Mesothelial cell of epicardium (in vitro differentiated cells): ENCODE data around the gene MSMB. TPM values are rescaled to one million over a fixed set of nuclear protein-coding genes. Genes with fewer than 3 reads are reported as not detected.
A peak's percentile ranks its signal among the peaks of the same experiment; 100 is the strongest.
"Not testable (repeated sequence)": the region's sequence is repeated elsewhere in the genome, so short reads cannot be mapped to it uniquely, and the experiment has no call there.

ENCODE experiments used
- DNase-seq, 2 experiments: peaks; one replicate each; pipeline ENCODE4 v3.0.0; 2021; ENCODE audit warnings: low spot score in 2 of 2; ENCODE audit not compliant: unreplicated experiment in 2 of 2
- H3K27ac Mint-ChIP-seq: 2 replicates; pipeline ENCODE4 v1.8.0; 2021; ENCODE audit warnings: mixed read lengths
- H3K27me3 Mint-ChIP-seq: 2 replicates; pipeline ENCODE4 v1.8.0; 2021; ENCODE audit warnings: low read depth, mixed read lengths
- H3K36me3 Mint-ChIP-seq: 2 replicates; pipeline ENCODE4 v1.8.0; 2021; ENCODE audit warnings: mixed read lengths
- H3K4me1 Mint-ChIP-seq: 2 replicates; pipeline ENCODE4 v1.8.0; 2021; ENCODE audit warnings: mixed read lengths
- H3K4me3 Mint-ChIP-seq: 2 replicates; pipeline ENCODE4 v1.8.0; 2021; ENCODE audit warnings: mild to moderate bottlenecking, moderate library complexity, mixed read lengths
- H3K9me3 Mint-ChIP-seq: 2 replicates; pipeline ENCODE4 v1.8.0; 2021; ENCODE audit warnings: mixed read lengths
- total RNA-seq: library from RNA; stranded (reverse); gene quantifications from 3 replicates; pipeline ENCODE4 v1.2.1, GENCODE V29; 2021
- TF ChIP-seq, protein P1 (sequence below): fragments of 200-600 bp; sonication (generic); IDR thresholded peaks from one replicate; pipeline ENCODE4 v1.5.0; 2021; ENCODE audit warnings: antibody characterized with exemption; ENCODE audit not compliant: unreplicated experiment

Gene MSMB, protein sequence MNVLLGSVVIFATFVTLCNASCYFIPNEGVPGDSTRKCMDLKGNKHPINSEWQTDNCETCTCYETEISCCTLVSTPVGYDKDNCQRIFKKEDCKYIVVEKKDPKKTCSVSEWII
- not detected in 3 replicates for total RNA-seq

DNA sequence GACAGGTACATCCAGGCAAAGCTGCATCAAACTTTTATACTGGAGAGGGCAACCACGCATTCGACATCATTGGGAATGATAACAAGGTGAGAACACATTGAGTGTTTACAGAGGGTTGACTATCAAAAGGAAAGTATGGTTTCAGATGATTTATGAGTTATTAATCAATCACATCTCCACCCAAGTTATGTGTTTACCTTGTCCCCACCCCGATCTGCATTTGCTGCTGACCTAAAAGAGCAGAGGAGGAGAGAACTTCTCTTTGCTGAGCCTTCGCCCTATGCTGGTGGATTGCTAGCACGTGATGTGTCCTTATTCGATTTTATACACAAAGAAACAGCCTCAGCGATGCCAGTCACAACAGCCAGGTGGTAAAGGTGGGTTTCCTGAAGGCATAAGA is at the start of gene MSMB:
TSS of gene MSMB (minus strand) at position 9 of the 400 bp plus-strand sequence. CDS start 32 bp downstream, outside the sequence.
- TF ChIP-seq, protein P1, sequence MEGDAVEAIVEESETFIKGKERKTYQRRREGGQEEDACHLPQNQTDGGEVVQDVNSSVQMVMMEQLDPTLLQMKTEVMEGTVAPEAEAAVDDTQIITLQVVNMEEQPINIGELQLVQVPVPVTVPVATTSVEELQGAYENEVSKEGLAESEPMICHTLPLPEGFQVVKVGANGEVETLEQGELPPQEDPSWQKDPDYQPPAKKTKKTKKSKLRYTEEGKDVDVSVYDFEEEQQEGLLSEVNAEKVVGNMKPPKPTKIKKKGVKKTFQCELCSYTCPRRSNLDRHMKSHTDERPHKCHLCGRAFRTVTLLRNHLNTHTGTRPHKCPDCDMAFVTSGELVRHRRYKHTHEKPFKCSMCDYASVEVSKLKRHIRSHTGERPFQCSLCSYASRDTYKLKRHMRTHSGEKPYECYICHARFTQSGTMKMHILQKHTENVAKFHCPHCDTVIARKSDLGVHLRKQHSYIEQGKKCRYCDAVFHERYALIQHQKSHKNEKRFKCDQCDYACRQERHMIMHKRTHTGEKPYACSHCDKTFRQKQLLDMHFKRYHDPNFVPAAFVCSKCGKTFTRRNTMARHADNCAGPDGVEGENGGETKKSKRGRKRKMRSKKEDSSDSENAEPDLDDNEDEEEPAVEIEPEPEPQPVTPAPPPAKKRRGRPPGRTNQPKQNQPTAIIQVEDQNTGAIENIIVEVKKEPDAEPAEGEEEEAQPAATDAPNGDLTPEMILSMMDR, result no peak
- Mint-ChIP-seq H3K4me3 (no peak within 1 kb of the TSS), H3K36me3 (no peaks in the 10 kb centered on the region), H3K9me3 (no peaks in the 10 kb centered on the region), H3K27me3 (peaks cover 20% of the 10 kb centered on the region), H3K27ac (no peak within 1 kb of the TSS), H3K4me1 (no peaks in the 10 kb centered on the region)
- DNase-seq, result no peak

DNA sequence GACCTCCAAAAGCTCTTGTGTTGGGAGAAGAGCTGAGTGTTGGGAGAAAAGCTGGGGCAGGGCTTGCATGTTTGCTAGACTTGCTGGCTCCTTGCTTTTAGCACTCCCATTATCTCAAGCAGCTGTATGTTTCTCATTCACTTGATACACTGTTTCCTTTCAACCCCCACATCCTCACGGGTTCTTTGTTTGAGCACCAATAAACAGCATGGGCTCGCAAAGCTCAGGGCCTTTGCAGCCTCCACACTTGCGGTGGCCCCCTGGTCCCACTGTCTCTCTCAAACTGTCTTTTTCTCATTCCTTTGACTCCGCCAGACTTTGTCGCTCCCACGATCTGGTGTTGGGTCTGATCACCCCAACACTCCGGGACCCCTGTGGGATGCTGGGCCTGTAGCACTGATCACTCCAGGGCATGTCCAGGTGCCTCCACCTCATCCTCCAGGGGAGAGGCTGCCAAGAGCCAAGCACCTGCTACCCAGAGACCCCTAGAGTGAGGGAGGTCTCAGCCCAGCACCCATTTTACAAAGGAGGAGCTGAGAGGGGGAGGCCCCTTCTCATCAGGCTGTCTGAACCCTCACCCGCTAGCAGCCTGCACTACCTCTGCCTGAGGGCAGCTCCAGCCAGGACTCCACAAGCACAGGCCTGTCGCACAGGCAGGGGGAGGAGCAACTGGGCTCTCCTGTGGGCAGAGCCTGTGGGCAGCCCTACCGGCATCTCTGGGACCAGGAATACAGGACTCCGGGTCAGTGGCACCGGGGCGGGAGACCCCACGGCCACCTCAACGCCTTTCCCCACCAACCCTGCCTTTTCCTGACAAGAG is 49.1 kb upstream of the MSMB start:
- no peaks in the 10 kb centered on the region for H3K9me3 Mint-ChIP-seq
- H3K4me1 Mint-ChIP-seq, result peaks cover 20% of the 10 kb centered on the region
- no peak for DNase-seq
- no peaks in the 10 kb centered on the region for H3K36me3 Mint-ChIP-seq
- H3K27ac Mint-ChIP-seq, result peak overlapping the region; percentile 83
- TF ChIP-seq, protein P1, result no peak
- H3K27me3 Mint-ChIP-seq, result no peaks in the 10 kb centered on the region
- H3K4me3 Mint-ChIP-seq, result no peak overlapping the region

DNA sequence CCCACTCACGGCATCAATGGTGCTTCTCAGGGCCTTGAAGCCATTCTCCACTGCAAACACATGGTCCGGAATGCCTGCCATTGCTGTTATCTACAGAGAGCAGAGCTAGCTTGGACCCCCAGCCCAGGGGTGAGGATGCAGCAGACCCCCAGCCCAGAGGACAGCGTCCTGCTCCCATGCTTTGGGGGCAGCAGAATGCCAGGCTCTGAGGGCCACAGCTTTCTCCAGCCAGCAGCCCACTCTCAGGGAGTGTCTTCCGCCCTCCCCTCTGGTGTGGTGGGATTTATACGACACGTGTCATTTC is 48.1 kb upstream of the MSMB start:
- H3K9me3 Mint-ChIP-seq, result no peaks in the 10 kb centered on the region
- DNase-seq, result no peak
- TF ChIP-seq, protein P1, result no peak
- no peaks in the 10 kb centered on the region for H3K27me3 Mint-ChIP-seq
- no peaks in the 10 kb centered on the region for H3K36me3 Mint-ChIP-seq
- no peak overlapping the region for H3K4me3 Mint-ChIP-seq
- peaks cover 20% of the 10 kb centered on the region for H3K4me1 Mint-ChIP-seq
- H3K27ac Mint-ChIP-seq, result no peak overlapping the region

GRCh38 chr10:46093316-46094196 is 47.5 kb upstream of the MSMB start:
- H3K4me3 Mint-ChIP-seq, H3K27me3 Mint-ChIP-seq, DNase-seq, H3K9me3 Mint-ChIP-seq, H3K27ac Mint-ChIP-seq, H3K36me3 Mint-ChIP-seq: not testable (repeated sequence)
- peaks cover 20% of the 10 kb centered on the region for H3K4me1 Mint-ChIP-seq

- TF ChIP-seq, protein P1, result no peak
- DNase-seq, result no peak
- peaks cover 18% of the 10 kb centered on the region for H3K4me1 Mint-ChIP-seq
Measured at GRCh38 chr10:46092524-46093081, 46.5 kb upstream of the MSMB start.

More at GRCh38 chr10:46092524-46093081, 46.5 kb upstream of the MSMB start:
- Mint-ChIP-seq H3K27me3 (no peaks in the 10 kb centered on the region), H3K9me3 (no peaks in the 10 kb centered on the region), H3K4me3 (no peak overlapping the region), H3K27ac (no peak overlapping the region), H3K36me3 (no peaks in the 10 kb centered on the region)
